Fibroblast of mammary gland (primary cell): ENCODE data around the gene VWA8.
"Not testable (repeated sequence)": the region's sequence is repeated elsewhere in the genome, so short reads cannot be mapped to it uniquely, and the experiment has no call there.

Source experiments
- DNase-seq: peaks from one replicate; pipeline ENCODE4 v3.0.0-alpha.2; 2010; ENCODE audit warnings: low read depth
- H3K4me3 ChIP-seq: 2 replicates; pipeline ENCODE4 v1.5.1; 2011; ENCODE audit warnings: low read depth, mild to moderate bottlenecking, low read length, moderate library complexity; ENCODE audit not compliant: control insufficient read depth
- CTCF ChIP-seq: conservative IDR thresholded peaks from 2 replicates; pipeline ENCODE4 v1.5.1; 2011; ENCODE audit warnings: low read depth, low read length, inconsistent platforms; ENCODE audit not compliant: control insufficient read depth, insufficient read depth

Gene VWA8

GRCh38 chr13:41644742-41645141 lies 316.2 kb downstream of the VWA8 start:
- H3K4me3 ChIP-seq = no peak overlapping the region
- no peak for TF ChIP-seq CTCF
- no peak for DNase-seq

GRCh38 chr13:41643507-41643906 lies 317.4 kb downstream of the VWA8 start:
- no peak for DNase-seq
- no peak overlapping the region for H3K4me3 ChIP-seq
- no peak for TF ChIP-seq CTCF

GRCh38 chr13:41641961-41642360 lies 318.9 kb downstream of the VWA8 start:
- H3K4me3 ChIP-seq = no peak overlapping the region
- TF ChIP-seq CTCF = no peak
- no peak for DNase-seq

- H3K4me3 ChIP-seq = no peak overlapping the region
- no peak for DNase-seq
- no peak for TF ChIP-seq CTCF
Measured at GRCh38 chr13:41641429-41641828, 319.5 kb downstream of the VWA8 start.

GRCh38 chr13:41639955-41640780 lies 320.7 kb downstream of the VWA8 start:
- DNase-seq = peak; percentile 52
- no peak overlapping the region for H3K4me3 ChIP-seq
- TF ChIP-seq CTCF = no peak

GRCh38 chr13:41639237-41639904 lies 321.5 kb downstream of the VWA8 start:
- TF ChIP-seq CTCF = no peak
- no peak overlapping the region for H3K4me3 ChIP-seq
- DNase-seq = no peak

- DNase-seq = no peak
- H3K4me3 ChIP-seq = no peak overlapping the region
- TF ChIP-seq CTCF = no peak
Measured at GRCh38 chr13:41637586-41637985, 323.3 kb downstream of the VWA8 start.

- not testable (repeated sequence) for H3K4me3 ChIP-seq, DNase-seq
Measured at GRCh38 chr13:41637032-41637431, 323.9 kb downstream of the VWA8 start.

GRCh38 chr13:41636590-41636989 lies 324.3 kb downstream of the VWA8 start:
- not testable (repeated sequence) for H3K4me3 ChIP-seq, DNase-seq
